Erythroblast (primary cell): Measurements from ENCODE around the gene CBARP.

ENCODE experiments used
- DNase-seq, 2 experiments: peaks; one replicate each; lab custom pipeline; 2025; lab: John Stamatoyannopoulos, UW
- GATA1 ChIP-seq: IDR thresholded peaks from 2 replicates; pipeline ENCODE4 v1.6.1; 2011; ENCODE audit warnings: low read depth, mild to moderate bottlenecking, control low read depth, low read length, moderate library complexity
- POLR2A ChIP-seq: IDR thresholded peaks from 2 replicates; pipeline ENCODE4 v1.6.1; 2011; ENCODE audit warnings: mild to moderate bottlenecking, low read length

CBARP gene

GRCh38 chr19:1237754-1238368 lies at the start of gene CBARP:
Gene CBARP (minus strand): TSS chr19:1238005. CDS start chr19:1236100, 1,905 bp downstream.
- no peak for TF ChIP-seq POLR2A
- TF ChIP-seq GATA1, result no peak
- DNase-seq, result peak; percentile 60 to 74

- TF ChIP-seq POLR2A, result no peak
- no peak for TF ChIP-seq GATA1
- no peak for DNase-seq
These were observed 48.9 kb upstream of the CBARP start for GRCh38 chr19:1286487-1287353.

GRCh38 chr19:1285737-1286360 lies 48.0 kb upstream of the CBARP start, which contains the start of gene EFNA2:
Gene EFNA2 (plus strand): TSS chr19:1285873. CDS start chr19:1286169, 296 bp downstream.
- no peak for DNase-seq

GRCh38 chr19:1284979-1285736 lies 47.4 kb upstream of the CBARP start:
- TF ChIP-seq GATA1 (no peak), POLR2A (no peak)
- DNase-seq, result no peak

More at GRCh38 chr19:1285737-1286360, 48.0 kb upstream of the CBARP start, which contains the start of gene EFNA2:
- no peak for TF ChIP-seq POLR2A
- no peak for TF ChIP-seq GATA1

GRCh38 chr19:1284293-1284978 lies 46.6 kb upstream of the CBARP start:
- DNase-seq, result no peak
- TF ChIP-seq GATA1 (no peak), POLR2A (no peak)

GRCh38 chr19:1283917-1284292 lies 46.1 kb upstream of the CBARP start:
- TF ChIP-seq POLR2A, result no peak
- TF ChIP-seq GATA1, result no peak

GRCh38 chr19:1283207-1283916 lies 45.6 kb upstream of the CBARP start:
- TF ChIP-seq POLR2A, result no peak
- no peak for TF ChIP-seq GATA1
- DNase-seq, result no peak

More at GRCh38 chr19:1283917-1284292, 46.1 kb upstream of the CBARP start:
- DNase-seq, result no peak

- TF ChIP-seq GATA1, result no peak
- TF ChIP-seq POLR2A, result no peak
These were observed 44.9 kb upstream of the CBARP start for GRCh38 chr19:1282588-1283206.

GRCh38 chr19:1281569-1282287 lies 43.9 kb upstream of the CBARP start:
- no peak for DNase-seq
- TF ChIP-seq POLR2A, result no peak
- no peak for TF ChIP-seq GATA1

More at GRCh38 chr19:1282588-1283206, 44.9 kb upstream of the CBARP start:
- no peak for DNase-seq

- DNase-seq, result no peak
- TF ChIP-seq GATA1, result no peak
- no peak for TF ChIP-seq POLR2A
These were observed 43.1 kb upstream of the CBARP start for GRCh38 chr19:1280636-1281568.
